Prostate gland (tissue), 2 donors: ENCODE data around the gene CTNNA3.

ENCODE experiments used
- POLR2A ChIP-seq: fragments of 450-650 bp; IDR thresholded peaks from one replicate; pipeline ENCODE4 v1.6.1; 2016; ENCODE audit warnings: antibody characterized with exemption, mild to moderate bottlenecking
- POLR2AphosphoS5 ChIP-seq: sonication (generic); formaldehyde crosslinking; IDR thresholded peaks from one replicate; pipeline ENCODE4 v1.6.1; 2017; ENCODE audit warnings: antibody characterized with exemption
- TF ChIP-seq, protein P1 (sequence below), 4 experiments: fragments of 200-600 bp in 2 of 4; fragments of 450-650 bp in 2 of 4; sonication (generic) in 2 of 4; IDR thresholded peaks; 1 replicate in 3 of 4; 2 replicates in 1 of 4; pipeline ENCODE4 v1.5.1; 2016 to 2019; ENCODE audit warnings: antibody characterized with exemption in 4 of 4, mild to moderate bottlenecking in 2 of 4, moderate library complexity in 2 of 4

- TF ChIP-seq, protein P1, sequence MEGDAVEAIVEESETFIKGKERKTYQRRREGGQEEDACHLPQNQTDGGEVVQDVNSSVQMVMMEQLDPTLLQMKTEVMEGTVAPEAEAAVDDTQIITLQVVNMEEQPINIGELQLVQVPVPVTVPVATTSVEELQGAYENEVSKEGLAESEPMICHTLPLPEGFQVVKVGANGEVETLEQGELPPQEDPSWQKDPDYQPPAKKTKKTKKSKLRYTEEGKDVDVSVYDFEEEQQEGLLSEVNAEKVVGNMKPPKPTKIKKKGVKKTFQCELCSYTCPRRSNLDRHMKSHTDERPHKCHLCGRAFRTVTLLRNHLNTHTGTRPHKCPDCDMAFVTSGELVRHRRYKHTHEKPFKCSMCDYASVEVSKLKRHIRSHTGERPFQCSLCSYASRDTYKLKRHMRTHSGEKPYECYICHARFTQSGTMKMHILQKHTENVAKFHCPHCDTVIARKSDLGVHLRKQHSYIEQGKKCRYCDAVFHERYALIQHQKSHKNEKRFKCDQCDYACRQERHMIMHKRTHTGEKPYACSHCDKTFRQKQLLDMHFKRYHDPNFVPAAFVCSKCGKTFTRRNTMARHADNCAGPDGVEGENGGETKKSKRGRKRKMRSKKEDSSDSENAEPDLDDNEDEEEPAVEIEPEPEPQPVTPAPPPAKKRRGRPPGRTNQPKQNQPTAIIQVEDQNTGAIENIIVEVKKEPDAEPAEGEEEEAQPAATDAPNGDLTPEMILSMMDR (IDR thresholded peaks at IDR 0.05), result no peak
- TF ChIP-seq POLR2A, result no peak
- no peak for TF ChIP-seq POLR2AphosphoS5
Measured at GRCh38 chr10:66788178-66788987, 907.6 kb downstream of the CTNNA3 start.
